Immature natural killer cell (primary cell): ENCODE measurements around the gene CHD9. TPM values are rescaled to one million over a fixed set of nuclear protein-coding genes. Genes with fewer than 3 reads are reported as not detected.

Experiments used
- DNase-seq, 3 donors: peaks; one replicate each; pipeline ENCODE4 v3.0.0; 2022; ENCODE audit warnings: mixed read lengths in 1 of 3
- H3K27ac Mint-ChIP-seq, 6 donors: one replicate each; pipeline ENCODE4 v1.8.0; 2020; ENCODE audit warnings: mixed read lengths in 6 of 6, mild to moderate bottlenecking in 5 of 6, inconsistent platforms in 4 of 6, moderate library complexity in 3 of 6
- H3K27me3 Mint-ChIP-seq, 3 donors: one replicate each; pipeline ENCODE4 v1.8.0; 2020 to 2021; ENCODE audit warnings: low read depth in 3 of 3, mild to moderate bottlenecking in 3 of 3, mixed read lengths in 3 of 3, moderate library complexity in 3 of 3, inconsistent platforms in 1 of 3
- H3K36me3 Mint-ChIP-seq, 3 donors: one replicate each; pipeline ENCODE4 v1.8.0; 2020; ENCODE audit warnings: mixed read lengths in 3 of 3, inconsistent platforms in 2 of 3, mild to moderate bottlenecking in 2 of 3
- H3K4me1 Mint-ChIP-seq, 2 donors: one replicate each; pipeline ENCODE4 v1.8.0; 2020; ENCODE audit warnings: inconsistent platforms in 2 of 2, mild to moderate bottlenecking in 2 of 2, mixed read lengths in 2 of 2, moderate library complexity in 1 of 2
- H3K4me3 Mint-ChIP-seq, 5 donors: one replicate each; pipeline ENCODE4 v1.8.0; 2020; ENCODE audit warnings: mild to moderate bottlenecking in 5 of 5, mixed read lengths in 5 of 5, inconsistent platforms in 3 of 5, moderate library complexity in 3 of 5
- H3K9me3 Mint-ChIP-seq, 6 donors: one replicate each; pipeline ENCODE4 v1.8.0; 2020; ENCODE audit warnings: mild to moderate bottlenecking in 6 of 6, mixed read lengths in 6 of 6, inconsistent platforms in 4 of 6, moderate library complexity in 3 of 6
- polyA plus RNA-seq, 3 donors: library from polyadenylated mRNA; unstranded; fragments of 300-500 nt; fragmentation: Illumina TruSeq; gene quantifications; one replicate each; pipeline ENCODE4 v1.2.3, GENCODE V29; 2021

The CHD9 gene
- polyA plus RNA-seq, 3 donors from 2014 or later: 47.1 to 68.6 (median 48.5) TPM

DNA sequence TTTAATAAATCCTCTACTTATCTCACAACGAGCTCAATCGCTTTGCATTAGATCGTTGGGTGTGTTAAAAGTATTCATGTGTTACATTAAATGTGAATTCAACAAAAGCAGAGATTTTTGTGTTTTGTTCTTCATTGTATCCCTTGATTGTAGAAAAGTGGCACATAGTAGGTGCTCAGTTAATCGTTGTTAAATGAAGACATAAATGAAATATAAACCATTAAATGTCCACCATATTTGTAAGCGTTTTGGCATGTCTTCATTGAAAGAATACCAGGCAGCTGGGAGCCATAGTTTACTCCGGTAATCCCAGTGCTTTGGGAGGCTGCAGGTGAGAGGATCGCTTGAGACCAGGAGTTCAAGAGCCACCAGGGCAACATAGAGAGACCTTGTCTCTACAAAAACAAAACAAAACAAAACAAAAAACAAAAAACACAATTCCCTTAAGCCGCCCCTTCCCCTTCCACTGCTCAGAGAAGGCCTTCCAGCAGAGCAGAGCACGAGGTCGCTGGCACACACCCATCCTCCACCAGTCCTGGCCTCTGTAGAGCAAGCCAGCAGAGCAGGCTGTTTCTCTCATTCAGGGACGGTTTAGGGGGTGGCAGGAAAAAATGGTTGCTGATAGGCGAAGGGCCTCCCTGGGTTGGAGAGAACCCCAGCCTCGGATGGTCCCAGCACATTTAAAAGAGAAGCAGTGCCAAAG, 673 bp upstream of the CHD9 start:
- H3K27ac Mint-ChIP-seq: peak overlapping the region in 5 of 6 donors; percentile 29 to 83 (median 57)
- no peak for DNase-seq
- H3K36me3 Mint-ChIP-seq: peaks cover 0 to 3% (median 3%) of the 10 kb centered on the region in 3 donors
- H3K4me3 Mint-ChIP-seq: peak overlapping the region; percentile 90 to 97 (median 92)
- no peaks in the 10 kb centered on the region for H3K9me3 Mint-ChIP-seq
- peaks cover 0 to 5% (median 2%) of the 10 kb centered on the region in 3 donors for H3K27me3 Mint-ChIP-seq
- peaks cover 35 to 39% of the 10 kb centered on the region in 2 donors for H3K4me1 Mint-ChIP-seq

DNA sequence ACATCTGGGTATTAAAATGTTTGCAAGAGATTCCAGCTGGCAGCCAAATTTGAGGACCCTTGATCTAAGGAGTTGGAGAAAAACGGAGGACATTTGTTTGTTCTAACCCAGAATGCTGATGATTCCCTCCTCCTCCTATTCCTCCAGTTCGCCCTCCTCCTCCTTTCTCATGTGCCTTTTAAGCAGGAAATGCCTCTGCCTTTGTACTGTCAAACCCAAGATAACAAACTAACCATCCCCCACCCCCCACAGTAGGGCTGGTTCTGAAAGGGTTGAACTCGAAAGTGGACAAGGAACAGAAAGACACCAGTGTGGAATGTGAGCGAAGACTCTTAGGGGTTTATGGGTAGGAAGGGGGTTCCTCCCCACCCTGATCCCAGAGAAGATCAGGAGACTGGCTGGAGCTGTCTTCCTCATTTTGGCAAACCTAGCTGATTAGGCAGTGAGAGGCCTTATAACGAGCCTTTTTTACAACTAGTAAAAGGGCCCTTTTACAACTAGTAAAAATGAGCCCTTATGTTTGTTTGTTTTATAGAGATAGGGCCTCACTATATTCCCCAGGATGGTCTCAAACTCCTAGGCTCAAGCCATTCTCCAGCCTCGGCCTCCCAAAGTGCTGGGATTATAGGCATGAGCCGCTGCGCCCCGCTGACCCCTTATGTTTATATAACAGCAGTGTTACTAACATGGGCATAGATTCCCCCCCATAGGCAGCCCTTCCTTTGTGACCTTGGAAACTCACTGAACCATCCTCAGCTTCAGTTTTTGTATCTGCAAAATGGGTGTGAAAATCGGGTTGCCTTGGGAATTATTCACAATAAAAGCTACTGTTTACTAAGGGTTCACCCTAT, 975 bp downstream of the CHD9 start:
- H3K27ac Mint-ChIP-seq: peak overlapping the region; percentile 80 to 91 (median 88)
- H3K9me3 Mint-ChIP-seq: no peaks in the 10 kb centered on the region
- H3K36me3 Mint-ChIP-seq: peaks cover 0 to 3% (median 3%) of the 10 kb centered on the region in 3 donors
- H3K27me3 Mint-ChIP-seq: peaks cover 0 to 5% (median 2%) of the 10 kb centered on the region in 3 donors
- peaks cover 36 to 42% of the 10 kb centered on the region in 2 donors for H3K4me1 Mint-ChIP-seq
- H3K4me3 Mint-ChIP-seq: peak overlapping the region; percentile 90 to 97 (median 92)
- DNase-seq: no peak

DNA sequence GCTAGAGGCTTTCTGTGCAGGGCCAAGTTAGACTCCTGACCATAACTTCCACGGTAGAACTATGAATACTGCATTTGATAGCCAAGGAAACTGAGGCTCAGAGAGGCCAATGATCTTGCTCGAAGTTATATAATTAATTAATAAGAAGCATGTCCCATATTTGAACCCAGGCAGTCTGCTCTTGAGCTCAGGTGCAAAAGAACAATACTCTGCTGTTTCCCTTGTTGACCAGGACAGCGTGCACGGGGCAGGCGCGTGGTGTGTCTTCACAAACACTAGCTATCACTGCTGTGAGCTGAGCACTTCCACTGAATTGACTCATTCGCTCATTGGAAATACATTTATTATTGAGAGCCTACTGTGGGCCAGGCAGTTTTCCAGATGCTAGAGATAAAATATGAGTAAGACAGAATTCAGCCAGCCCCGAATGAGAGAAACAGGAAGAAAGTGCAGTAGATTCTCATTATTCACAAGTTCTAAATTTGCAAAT, 1.6 kb downstream of the CHD9 start:
- peak overlapping the region in 4 of 5 donors; percentile 34 to 97 (median 91) for H3K4me3 Mint-ChIP-seq
- no peak overlapping the region for H3K27ac Mint-ChIP-seq
- H3K4me1 Mint-ChIP-seq: peaks cover 39 to 47% of the 10 kb centered on the region in 2 donors
- H3K9me3 Mint-ChIP-seq: no peaks in the 10 kb centered on the region
- peaks cover 0 to 3% (median 3%) of the 10 kb centered on the region in 3 donors for H3K36me3 Mint-ChIP-seq
- H3K27me3 Mint-ChIP-seq: peaks cover 0 to 5% (median 2%) of the 10 kb centered on the region in 3 donors
- no peak for DNase-seq

DNA sequence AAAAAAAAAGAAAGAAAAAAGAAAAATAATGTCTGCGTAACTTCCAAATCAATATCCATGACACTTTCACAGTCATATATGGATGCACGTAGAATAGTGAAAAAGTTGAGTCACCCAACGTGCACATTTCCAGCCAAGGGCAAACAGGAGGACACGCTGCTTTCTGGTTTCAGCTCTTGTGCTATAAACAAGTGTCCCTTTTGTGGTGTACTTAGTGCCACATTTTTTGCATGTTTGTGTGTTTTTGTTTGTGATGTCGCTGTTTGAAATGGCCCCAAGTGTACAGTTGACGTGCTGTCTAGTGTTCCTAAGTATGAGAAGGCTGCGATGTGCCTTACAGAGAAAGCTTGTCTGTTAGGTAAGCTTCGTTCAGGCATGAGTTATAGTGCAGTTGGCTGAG, 2.9 kb downstream of the CHD9 start:
- H3K4me1 Mint-ChIP-seq: peaks cover 46 to 55% of the 10 kb centered on the region in 2 donors
- no peaks in the 10 kb centered on the region for H3K9me3 Mint-ChIP-seq

DNA sequence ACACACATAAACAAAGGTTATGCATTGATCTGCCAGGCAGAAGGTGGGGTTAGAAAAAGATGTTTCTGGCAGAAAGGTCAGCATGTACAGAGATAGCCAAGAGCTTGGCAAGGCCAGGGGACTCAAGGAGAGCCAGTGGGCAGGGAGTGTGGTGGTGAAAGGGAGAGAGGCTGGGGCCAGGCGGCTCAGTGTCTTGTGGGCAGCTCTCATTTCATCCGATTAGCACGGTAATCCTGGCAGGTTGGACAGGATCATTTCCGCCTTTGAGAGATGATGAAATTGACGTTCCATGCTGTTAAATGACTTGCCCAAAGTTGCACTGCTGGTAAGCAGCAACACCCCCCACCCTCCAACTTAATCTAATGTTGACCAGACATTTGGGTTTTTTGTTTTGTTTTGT, 3.6 kb downstream of the CHD9 start:
- Mint-ChIP-seq H3K27ac (peak overlapping the region; percentile 14 to 82 (median 46)), H3K36me3 (peaks cover 0 to 3% (median 3%) of the 10 kb centered on the region in 3 donors), H3K4me1 (peaks cover 45 to 55% of the 10 kb centered on the region in 2 donors), H3K9me3 (no peaks in the 10 kb centered on the region), H3K27me3 (peaks cover 0 to 3% (median 2%) of the 10 kb centered on the region in 3 donors), H3K4me3 (peak overlapping the region in 1 of 5 donors; percentile 7)
- DNase-seq: no peak

More for the DNA sequence above, 2.9 kb downstream of the CHD9 start:
- Mint-ChIP-seq H3K27me3 (peaks cover 0 to 5% (median 2%) of the 10 kb centered on the region in 3 donors), H3K27ac (peak overlapping the region in 3 of 6 donors; percentile 37 to 72 (median 48)), H3K4me3 (peak overlapping the region in 2 of 5 donors; percentile 1 to 58), H3K36me3 (peaks cover 0 to 3% (median 3%) of the 10 kb centered on the region in 3 donors)
- no peak for DNase-seq

DNA sequence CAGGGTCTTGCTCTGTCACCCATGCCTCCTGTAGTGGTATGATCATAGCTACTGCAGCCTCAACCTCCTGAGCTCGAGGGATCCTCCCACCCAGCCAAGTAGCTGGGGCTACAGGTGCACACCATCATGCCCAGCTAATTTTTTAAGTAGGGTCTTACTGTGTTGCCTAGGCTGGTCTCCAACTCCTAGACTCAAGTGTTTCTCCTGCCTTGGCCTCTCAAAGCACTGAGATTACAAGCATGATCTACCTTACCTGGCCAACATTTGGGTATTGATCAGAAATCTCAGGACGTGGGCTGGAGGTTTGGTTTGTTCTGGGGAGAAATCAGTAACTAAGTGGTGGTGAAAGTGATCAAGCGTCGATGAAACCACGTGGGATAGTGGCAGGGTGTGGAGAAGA, 4.1 kb downstream of the CHD9 start:
- H3K27me3 Mint-ChIP-seq: peaks cover 0 to 3% (median 2%) of the 10 kb centered on the region in 3 donors
- no peak for DNase-seq
- no peaks in the 10 kb centered on the region for H3K9me3 Mint-ChIP-seq
- H3K4me1 Mint-ChIP-seq: peaks cover 45 to 56% of the 10 kb centered on the region in 2 donors
- peak overlapping the region; percentile 14 to 82 (median 40) for H3K27ac Mint-ChIP-seq
- peaks cover 0 to 3% (median 3%) of the 10 kb centered on the region in 3 donors for H3K36me3 Mint-ChIP-seq
- H3K4me3 Mint-ChIP-seq: peak overlapping the region in 1 of 5 donors; percentile 7

DNA sequence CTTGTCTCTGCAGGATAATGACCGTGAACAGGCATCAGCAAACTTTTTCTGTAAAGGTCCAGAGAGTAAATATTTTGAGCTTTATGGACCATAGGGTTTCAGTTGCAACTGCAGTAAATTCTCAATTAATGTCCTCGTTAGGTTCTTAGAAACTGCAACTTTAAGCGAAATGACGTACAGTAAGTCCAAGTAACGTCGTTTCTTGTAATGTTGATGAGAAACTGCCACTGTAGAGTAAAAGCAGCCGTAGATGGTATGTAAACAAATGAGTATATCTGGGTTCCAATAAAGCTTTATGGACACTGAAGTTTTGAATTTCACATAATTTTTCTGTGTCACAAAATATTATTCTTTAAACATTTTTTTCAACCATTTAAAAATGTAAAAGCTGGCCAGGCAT, 4.9 kb downstream of the CHD9 start:
- Mint-ChIP-seq H3K27me3 (peaks cover 0 to 2% (median 0%) of the 10 kb centered on the region in 3 donors), H3K27ac (no peak overlapping the region), H3K4me1 (peaks cover 47 to 58% of the 10 kb centered on the region in 2 donors), H3K36me3 (peaks cover 2 to 3% (median 3%) of the 10 kb centered on the region in 3 donors), H3K9me3 (no peaks in the 10 kb centered on the region), H3K4me3 (no peak overlapping the region)
- no peak for DNase-seq

DNA sequence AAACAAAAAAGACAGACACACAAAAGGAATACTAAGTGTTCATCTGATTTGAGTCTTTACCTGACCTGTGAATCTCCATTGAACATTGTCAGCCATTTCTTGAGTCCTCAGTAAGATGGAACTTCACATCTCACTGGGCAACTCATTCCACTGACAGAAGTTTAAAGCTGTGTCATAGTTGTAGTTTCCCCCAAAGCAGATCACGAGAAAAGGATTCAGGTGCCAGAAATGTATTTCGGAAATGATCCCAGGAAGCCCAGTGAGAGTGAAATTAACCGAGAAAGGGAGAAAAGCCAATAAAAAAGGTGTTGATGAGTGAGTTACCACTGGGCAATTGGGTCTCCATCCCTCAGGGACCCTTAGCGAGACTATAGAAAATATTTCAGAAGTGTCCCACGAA, 6.5 kb downstream of the CHD9 start:
- no peaks in the 10 kb centered on the region for H3K9me3 Mint-ChIP-seq
- no peak overlapping the region for H3K4me3 Mint-ChIP-seq
- peaks cover 0 to 1% (median 0%) of the 10 kb centered on the region in 3 donors for H3K27me3 Mint-ChIP-seq
- H3K27ac Mint-ChIP-seq: peak overlapping the region in 1 of 6 donors; percentile 13
- H3K36me3 Mint-ChIP-seq: peaks cover 2 to 6% (median 3%) of the 10 kb centered on the region in 3 donors
- DNase-seq: no peak
- H3K4me1 Mint-ChIP-seq: peaks cover 49 to 62% of the 10 kb centered on the region in 2 donors

DNA sequence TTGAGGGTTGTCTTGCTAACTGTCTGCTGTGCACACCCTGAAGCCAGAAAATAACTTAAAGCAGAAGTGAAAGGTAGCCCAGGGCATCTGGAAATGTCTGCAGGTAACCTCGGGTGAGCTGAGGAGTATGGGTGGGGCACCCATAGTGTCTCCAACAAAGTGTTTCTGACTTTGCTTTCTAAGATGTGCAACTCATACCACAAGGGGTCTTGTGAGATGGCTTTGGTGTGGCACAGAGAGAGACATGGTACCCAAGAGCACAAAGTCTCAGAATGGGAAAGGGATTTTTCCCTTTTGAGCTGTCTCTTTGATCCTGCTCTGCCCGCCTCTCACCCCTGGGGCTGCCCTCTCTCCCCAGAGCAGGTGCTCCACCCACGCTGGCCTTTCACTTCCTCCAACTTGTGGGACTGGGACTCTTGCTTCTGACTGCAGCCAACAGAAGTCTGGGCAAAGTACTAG, 6.9 kb downstream of the CHD9 start:
- peak overlapping the region in 3 of 5 donors; percentile 19 to 49 (median 23) for H3K4me3 Mint-ChIP-seq
- DNase-seq: peak in 1 of 3 donors; percentile 6
- H3K27ac Mint-ChIP-seq: peak overlapping the region in 3 of 6 donors; percentile 13 to 40 (median 31)
- H3K36me3 Mint-ChIP-seq: peaks cover 2 to 6% (median 3%) of the 10 kb centered on the region in 3 donors
- H3K9me3 Mint-ChIP-seq: no peaks in the 10 kb centered on the region
- peaks cover 49 to 63% of the 10 kb centered on the region in 2 donors for H3K4me1 Mint-ChIP-seq
- peaks cover 0 to 1% (median 0%) of the 10 kb centered on the region in 3 donors for H3K27me3 Mint-ChIP-seq

DNA sequence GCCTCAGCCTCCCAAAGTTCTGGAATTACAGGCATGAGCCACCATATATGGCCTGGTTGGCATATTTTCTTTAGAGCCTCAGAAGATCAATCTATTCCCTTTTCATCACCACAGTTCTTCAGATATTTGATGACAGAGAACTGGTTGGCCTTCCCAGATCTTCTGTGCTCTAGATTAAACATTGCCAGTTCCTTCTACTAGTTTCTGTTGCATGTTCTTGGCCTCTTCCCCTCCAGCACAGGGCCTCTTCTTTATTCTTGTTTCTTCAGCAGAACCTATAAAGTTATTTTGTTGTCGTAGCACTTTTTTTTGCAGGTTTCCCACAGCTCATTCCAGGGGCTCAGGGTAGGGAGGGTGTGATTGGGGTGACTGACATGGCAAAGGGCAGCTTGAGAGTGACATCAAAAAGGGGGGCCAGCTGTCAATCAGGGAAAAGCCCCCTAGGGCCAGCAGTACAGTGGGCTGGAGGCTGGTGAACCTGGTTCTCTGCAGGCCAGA, 9.3 kb downstream of the CHD9 start:
- DNase-seq: no peak
- H3K9me3 Mint-ChIP-seq: no peaks in the 10 kb centered on the region
- peak overlapping the region; percentile 3 to 75 (median 66) for H3K27ac Mint-ChIP-seq
- H3K36me3 Mint-ChIP-seq: peaks cover under 1 to 3% (median 2%) of the 10 kb centered on the region in 3 donors
- peaks cover 57 to 69% of the 10 kb centered on the region in 2 donors for H3K4me1 Mint-ChIP-seq
- H3K27me3 Mint-ChIP-seq: peaks cover 0 to 1% (median 0%) of the 10 kb centered on the region in 3 donors
- H3K4me3 Mint-ChIP-seq: no peak overlapping the region

DNA sequence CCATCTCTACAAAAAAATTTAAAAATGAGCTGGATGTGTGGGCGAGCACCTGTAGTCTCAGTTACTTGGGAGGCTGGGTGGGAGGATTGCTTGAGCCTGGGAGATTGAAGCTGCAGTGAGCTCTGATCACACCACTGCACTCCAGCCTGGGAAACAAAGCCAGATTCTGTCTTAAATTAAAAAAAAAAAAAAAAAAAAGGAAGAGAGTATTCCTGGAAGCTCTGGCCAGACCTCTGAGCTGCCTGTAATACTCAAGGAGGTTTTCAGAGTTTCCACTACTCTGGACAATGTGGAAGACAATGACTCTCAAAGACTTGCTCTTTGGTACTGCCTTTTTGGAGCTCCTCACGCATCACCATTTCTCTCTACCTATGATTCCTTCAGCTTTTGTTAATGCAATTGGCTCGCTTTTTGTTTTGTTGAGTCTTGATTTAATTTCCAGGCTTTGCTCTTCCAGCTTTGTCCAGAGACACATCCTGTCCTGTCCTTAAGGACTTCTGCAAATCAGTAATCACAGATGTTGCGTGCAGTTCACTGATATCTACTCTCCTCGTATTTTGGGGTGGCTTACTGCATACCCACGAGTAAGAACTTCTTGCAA, 10.8 kb downstream of the CHD9 start:
- Mint-ChIP-seq H3K4me1 (peaks cover 69 to 81% of the 10 kb centered on the region in 2 donors), H3K36me3 (peaks cover 2 to 9% (median 3%) of the 10 kb centered on the region in 3 donors), H3K4me3 (peak overlapping the region in 1 of 5 donors; percentile 65), H3K9me3 (no peaks in the 10 kb centered on the region), H3K27me3 (peaks cover 0 to 1% (median 0%) of the 10 kb centered on the region in 3 donors), H3K27ac (peak overlapping the region in 1 of 6 donors; percentile 78)
- no peak for DNase-seq

DNA sequence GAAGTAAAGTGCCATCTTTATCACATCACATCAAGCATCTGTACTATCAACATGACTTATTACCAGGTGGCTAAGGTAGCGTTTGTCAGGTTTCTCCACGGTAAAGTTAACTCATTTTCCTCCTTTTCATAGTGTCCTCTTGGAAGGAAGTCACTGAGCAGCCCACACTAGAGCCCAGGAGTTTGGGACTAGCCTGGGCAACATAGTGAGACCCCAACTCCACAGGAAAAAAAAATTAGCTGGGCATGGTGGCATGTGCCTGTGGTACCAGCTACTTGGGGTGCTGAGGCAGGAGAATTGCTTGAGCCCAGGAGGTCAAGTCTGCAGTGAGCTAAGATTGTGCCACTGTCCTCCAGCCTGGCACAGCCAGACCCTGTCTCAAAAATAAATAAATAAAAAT, 12.9 kb downstream of the CHD9 start:
- H3K4me1 Mint-ChIP-seq: peaks cover 73 to 85% of the 10 kb centered on the region in 2 donors
- H3K27ac Mint-ChIP-seq: peak overlapping the region; percentile 6 to 88 (median 58)
- peaks cover 2 to 9% (median 3%) of the 10 kb centered on the region in 3 donors for H3K36me3 Mint-ChIP-seq
- H3K9me3 Mint-ChIP-seq: no peaks in the 10 kb centered on the region
- peak overlapping the region; percentile 67 to 90 (median 80) for H3K4me3 Mint-ChIP-seq
- DNase-seq: peak in 2 of 3 donors; percentile 23 to 24
- peaks cover 0 to 1% (median 0%) of the 10 kb centered on the region in 3 donors for H3K27me3 Mint-ChIP-seq
